HL-60/S4 (cell line): ENCODE measurements around the gene MPP4.

Experiments
- in situ Hi-C: fragments of 300-500 bp; cut with MboI; formaldehyde crosslinking; loops from 2 replicates; pipeline ENCODE4 v1.14.3; 2022; ENCODE audit warnings: low sequenced_read_pairs

The MPP4 gene

DNA sequence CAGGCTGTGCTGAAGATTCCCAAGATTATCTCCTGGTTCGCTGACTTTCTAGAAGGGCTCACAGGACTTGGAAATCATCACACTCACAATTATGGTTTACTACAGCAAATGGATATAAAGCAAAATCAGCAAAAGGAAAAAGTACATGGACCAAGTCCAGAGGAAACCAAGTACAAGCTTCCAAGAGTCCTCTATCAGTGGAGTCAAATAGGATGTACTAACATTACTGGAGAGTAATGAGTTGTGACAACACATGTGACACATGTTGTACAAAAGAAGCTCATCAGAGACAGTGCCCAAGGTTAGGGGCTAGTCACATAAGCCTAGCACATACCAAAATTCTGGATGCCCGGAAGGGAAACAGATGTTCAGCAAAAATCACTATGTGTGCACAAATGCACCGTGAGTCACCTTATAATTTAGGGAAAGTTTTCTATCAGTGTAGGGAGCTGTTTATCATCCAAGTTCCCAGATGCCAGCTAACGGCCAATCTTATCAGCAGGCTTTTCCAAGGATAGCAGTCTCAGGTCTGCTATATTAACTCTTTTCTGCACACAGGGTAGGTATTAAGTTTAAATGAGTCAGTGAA lies 64.7 kb downstream of the MPP4 start:
- in situ Hi-C loops = no loop called here

GRCh38 chr2:201631041-201631440 lies 67.4 kb downstream of the MPP4 start:
- in situ Hi-C loops = no loop called here

DNA sequence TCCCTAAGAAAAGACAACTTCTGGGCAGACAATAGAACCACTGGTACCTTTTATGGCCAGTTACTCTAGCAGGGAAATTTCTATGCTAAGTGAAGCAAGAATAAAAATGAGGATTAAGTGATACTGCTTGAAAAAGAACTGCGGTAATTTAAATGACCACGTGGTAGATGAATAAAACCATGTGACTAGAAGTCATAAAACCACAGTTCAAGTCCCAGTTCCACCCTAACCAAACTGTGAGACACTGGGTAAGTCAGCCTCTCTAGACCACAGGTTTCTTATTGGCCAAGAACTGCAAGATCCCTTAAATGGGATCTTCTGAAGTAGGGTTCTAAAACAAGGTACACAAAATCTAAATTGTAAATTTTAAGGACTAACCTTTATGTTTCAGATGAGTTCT lies 67.9 kb downstream of the MPP4 start:
- in situ Hi-C loops = no loop called here

DNA sequence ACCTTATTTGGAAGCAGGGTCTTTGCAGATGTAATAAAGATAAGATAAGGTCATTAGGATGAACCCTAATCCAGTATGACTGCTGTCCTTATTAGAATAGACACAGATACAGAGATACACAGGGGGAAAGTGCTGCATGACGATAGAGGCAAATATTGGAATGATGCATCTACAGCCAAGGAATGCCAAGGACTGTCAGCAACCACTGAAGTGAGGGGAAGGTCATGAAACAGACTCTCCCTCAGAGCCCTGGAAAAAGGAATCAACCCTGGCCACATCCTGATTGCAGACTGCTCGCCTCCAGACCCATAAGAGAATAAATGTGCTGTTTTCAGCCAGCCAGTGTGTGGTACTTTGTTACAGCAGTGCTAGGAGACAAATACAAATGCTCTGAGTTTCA lies 69.9 kb downstream of the MPP4 start:
- in situ Hi-C loops = no loop called here

DNA sequence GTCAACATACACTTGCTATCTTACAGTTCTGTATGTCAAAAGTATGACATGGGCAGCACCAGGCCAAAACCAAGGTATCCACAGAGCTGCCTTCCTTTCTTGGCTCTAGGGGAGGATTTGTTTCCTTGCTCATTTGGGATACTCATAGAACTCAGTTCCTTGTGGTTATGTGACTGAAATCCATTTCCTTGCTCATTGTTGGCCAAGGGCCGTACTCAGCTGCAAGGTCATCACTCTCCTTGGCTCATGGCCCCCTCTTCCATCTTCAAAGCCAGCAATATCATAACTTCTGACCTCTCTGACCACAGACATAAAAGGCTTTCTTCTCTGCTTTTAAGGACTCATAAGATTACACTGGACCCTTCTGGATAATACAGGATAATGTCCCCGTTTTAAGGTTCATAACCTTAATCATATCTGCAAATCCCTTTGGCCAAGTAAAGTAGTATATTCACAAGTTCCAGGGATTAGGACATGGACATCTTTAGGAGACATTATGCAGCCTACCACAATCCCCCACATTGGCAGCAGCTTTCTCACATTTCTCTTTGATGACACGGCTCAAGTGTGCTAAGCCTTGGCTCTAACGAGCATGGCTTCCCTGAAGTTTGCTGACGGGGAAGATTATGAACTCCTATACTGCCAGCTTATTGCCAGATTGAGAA lies 76.0 kb downstream of the MPP4 start:
- in situ Hi-C loops = no loop called here

- in situ Hi-C loops = no loop called here
Observed at GRCh38 chr2:201621293-201621999, 77.0 kb downstream of the MPP4 start.

GRCh38 chr2:201618744-201619662 lies 79.4 kb downstream of the MPP4 start:
- in situ Hi-C loops = no loop called here

DNA sequence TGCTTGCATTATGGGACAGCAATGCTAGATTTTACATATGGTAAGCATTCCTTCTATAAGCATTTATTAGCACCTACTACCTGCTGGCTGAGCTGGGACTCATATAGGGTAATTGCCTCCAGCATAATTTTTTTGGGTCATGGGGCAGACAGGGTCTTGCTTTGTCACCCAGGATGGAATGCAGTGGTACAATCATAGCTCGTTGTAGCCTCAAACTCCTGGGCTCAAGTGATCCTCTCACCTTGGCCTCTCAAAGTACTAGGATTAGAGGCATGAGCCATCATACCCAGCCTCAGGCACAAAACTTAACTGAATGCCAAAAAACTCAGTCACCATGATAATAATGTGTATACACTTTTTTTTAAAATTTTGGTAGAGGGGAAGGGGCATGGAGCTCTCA lies 90.4 kb downstream of the MPP4 start:
- in situ Hi-C loops = no loop called here

- in situ Hi-C loops = no loop called here
Observed at GRCh38 chr2:201607568-201607967, 90.9 kb downstream of the MPP4 start.

DNA sequence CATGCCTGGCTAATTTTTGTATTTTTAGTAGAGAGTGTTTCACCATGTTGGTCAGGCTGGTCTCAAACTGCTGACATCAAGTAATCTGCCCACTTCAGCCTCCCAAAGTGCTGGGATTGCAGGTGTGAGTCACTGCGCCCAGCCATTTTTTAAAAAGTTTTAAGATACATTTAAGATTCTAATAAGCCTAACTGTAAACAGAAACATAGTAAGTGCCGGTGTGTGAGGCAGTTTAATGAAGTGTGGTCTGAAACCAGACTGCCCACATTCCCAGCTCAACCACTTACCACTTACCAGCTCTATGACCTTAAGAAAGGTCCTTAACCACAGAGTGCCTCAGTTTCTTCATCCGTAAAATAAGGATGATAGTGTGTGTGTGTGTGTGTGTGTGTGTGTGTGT lies 97.5 kb downstream of the MPP4 start:
- in situ Hi-C loops = no loop called here

- in situ Hi-C loops = no loop called here
Observed at GRCh38 chr2:201597397-201597796, 101.0 kb downstream of the MPP4 start.
